SW480 (cell line): ENCODE results near the gene ZBTB38.

ENCODE experiments used
- DNase-seq: peaks from one replicate; pipeline ENCODE4 v3.0.0-alpha.2; 2016; ENCODE audit warnings: low spot score

The ZBTB38 gene, protein sequence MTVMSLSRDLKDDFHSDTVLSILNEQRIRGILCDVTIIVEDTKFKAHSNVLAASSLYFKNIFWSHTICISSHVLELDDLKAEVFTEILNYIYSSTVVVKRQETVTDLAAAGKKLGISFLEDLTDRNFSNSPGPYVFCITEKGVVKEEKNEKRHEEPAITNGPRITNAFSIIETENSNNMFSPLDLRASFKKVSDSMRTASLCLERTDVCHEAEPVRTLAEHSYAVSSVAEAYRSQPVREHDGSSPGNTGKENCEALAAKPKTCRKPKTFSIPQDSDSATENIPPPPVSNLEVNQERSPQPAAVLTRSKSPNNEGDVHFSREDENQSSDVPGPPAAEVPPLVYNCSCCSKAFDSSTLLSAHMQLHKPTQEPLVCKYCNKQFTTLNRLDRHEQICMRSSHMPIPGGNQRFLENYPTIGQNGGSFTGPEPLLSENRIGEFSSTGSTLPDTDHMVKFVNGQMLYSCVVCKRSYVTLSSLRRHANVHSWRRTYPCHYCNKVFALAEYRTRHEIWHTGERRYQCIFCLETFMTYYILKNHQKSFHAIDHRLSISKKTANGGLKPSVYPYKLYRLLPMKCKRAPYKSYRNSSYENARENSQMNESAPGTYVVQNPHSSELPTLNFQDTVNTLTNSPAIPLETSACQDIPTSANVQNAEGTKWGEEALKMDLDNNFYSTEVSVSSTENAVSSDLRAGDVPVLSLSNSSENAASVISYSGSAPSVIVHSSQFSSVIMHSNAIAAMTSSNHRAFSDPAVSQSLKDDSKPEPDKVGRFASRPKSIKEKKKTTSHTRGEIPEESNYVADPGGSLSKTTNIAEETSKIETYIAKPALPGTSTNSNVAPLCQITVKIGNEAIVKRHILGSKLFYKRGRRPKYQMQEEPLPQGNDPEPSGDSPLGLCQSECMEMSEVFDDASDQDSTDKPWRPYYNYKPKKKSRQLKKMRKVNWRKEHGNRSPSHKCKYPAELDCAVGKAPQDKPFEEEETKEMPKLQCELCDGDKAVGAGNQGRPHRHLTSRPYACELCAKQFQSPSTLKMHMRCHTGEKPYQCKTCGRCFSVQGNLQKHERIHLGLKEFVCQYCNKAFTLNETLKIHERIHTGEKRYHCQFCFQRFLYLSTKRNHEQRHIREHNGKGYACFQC (N-terminal part only)

DNA sequence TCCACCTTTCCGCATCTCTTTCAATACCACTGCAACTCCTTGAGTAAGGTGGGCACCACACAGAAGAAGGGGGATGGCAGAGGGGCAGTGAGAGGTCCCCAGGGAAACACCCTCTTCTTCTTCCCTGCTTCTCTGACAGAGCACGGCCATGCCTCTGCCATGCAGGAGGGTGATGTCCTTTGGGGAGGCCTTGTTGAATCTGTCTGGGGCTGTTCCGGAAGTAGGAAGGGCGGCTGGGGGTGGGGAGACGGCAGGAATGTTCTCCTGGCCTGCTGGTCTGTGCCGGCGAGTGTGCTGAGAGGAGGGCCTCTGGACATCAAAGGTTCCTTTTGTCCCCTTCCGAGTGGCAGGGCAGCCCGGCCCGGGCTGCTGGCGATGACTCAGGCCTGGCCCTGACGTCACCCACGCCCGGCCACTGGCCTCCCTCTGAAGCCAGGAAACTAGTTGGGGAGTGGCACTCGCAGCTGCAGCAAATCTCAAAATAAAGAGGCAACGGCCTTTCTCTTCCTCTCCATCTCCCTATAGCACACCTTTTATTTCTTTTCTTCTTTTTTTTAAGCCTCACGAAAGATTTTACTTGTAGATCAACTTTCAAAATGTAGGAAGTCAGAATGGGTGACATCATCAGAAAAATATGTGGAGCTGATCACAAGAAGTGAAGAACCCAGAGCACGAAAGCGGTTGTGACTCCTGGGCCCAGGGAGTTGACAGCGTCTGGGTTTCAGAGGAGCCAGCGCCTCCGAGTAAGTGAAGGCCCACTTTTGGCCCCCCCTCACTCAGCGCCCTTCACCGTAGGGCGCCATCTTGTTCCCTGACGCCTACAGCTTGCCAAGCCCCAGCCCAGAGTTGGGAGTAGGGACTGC is at the start of gene ZBTB38:
Gene ZBTB38 (plus strand): TSS at position 443 of the 863 bp plus-strand sequence. CDS start 73,885 bp downstream, outside the sequence.
- peak; percentile 99 for DNase-seq

DNA sequence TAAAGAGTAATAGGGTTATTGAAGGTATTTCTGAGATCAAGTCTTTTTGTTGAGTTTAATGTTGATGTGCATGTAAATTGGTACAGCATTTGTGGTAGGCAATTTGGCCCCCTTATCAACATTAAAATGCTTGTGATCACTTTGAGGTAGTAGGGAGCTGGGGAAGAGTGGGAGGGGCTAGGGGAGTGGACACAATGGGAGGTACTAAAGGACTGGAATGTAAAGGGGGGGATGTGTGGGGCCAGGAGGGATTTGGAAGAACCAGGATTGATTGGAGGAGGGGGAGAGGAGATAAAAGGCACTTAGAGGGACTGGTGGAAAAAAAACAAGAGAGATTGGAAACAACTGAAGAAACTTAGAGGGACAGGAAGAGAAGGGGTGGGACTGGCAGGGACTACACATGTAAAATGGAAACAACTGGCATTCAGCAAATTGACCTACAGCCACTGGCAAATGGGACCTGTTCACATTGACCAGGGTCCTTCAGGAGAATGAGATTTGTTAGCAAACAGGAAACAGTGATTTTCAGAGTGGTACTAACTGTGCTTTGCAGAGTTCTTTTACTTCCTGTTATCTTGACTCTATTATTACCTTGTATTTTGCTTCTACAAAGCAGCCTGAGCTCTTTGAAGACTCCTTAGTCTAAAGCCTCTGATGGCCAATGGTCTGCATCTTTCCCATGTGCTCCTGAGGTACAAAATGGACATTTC is 47.8 kb upstream of the ZBTB38 start:
- no peak for DNase-seq

DNA sequence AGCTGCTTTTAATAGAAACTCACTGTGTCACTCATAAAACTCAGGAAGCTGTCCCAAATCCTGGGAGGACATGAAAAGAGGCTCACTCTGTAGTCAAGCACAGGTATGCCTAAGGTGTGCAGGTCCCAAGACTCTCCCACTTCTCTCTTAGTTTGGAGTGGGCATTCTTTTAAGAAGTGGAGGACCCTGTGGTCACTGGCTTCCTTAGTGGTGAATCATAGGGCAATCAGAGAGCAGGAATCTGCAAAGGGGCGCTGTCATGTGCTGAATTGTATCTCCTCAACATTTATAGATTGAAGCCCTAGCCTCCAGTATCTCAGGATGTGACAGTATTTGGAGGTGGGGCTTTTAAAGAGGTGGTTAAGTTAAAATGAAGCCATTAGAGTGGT is 47.2 kb upstream of the ZBTB38 start:
- peak; percentile 61 for DNase-seq

DNA sequence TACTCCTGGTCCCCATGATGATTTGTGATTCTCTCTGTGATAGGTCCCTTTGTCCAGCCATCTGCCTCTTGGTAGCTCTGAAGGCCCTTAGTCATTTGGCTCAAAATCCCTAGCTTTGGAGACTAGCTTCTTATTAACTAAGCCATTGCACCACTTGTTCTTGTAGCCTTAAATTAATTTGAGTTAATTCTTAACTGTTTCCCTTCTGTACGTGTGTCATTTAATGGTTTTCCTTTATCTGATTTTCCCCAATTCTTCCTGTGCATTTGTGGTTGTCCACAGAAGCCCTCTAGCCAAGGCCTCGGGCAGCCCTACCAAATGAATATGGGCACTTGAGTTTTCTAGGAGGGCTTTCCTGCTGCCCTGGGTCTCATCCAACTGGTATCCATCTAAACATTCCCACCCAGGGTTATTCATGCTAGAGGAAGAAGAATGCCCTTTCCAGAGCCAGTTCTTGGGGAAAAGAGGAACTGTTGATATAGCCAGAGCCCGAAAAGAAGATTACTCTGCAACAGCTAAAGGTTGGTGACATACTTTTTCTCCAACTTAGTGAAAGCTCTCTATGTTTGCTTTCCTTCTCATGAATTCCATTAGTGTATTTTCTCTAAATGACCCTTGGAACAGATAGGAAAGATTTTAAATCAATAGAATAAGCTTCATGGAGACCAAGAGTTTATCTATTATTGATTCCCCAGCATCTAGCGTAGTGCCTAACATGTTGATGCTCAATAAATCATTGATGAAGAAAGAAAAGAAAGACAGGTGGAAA is 44.2 kb upstream of the ZBTB38 start:
- no peak for DNase-seq

DNA sequence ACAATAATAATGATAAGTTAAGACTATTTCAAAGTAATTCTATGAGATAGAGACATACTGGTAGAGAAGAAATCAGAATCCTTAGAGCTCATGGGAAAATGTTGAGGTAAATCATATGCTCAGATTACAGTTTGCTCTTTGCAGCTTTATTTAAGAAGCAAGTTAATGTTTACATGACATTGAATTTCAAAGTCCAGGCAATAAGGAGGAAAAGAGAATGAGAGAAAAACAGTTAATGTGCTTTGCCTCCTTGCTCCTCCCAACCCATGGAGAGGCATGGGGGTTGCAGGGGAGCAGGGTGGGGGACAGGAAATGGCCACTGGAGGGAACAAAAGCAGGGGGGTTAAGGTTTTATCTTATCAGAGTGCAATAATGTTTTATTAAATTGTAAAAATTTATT is 42.2 kb upstream of the ZBTB38 start:
- no peak for DNase-seq

DNA sequence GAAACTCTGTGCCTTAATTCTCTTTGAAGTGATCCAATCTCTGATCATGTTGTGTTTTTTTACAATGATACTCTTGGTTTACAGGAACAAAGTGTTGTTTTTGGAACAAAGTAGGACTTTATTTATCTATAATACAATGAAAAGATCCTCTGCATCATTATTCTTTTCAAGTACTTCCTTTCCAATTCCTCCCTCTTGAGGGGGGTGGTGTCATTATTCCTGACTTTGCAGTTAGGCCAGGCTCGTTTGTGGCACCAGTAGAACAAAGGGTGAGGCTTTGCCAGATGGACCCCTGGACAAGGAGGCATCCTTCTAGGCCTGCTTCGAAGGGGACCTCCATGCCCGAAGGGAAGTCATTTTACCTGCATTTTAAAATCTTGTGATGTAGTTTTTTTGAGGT is 41.7 kb upstream of the ZBTB38 start:
- no peak for DNase-seq

DNA sequence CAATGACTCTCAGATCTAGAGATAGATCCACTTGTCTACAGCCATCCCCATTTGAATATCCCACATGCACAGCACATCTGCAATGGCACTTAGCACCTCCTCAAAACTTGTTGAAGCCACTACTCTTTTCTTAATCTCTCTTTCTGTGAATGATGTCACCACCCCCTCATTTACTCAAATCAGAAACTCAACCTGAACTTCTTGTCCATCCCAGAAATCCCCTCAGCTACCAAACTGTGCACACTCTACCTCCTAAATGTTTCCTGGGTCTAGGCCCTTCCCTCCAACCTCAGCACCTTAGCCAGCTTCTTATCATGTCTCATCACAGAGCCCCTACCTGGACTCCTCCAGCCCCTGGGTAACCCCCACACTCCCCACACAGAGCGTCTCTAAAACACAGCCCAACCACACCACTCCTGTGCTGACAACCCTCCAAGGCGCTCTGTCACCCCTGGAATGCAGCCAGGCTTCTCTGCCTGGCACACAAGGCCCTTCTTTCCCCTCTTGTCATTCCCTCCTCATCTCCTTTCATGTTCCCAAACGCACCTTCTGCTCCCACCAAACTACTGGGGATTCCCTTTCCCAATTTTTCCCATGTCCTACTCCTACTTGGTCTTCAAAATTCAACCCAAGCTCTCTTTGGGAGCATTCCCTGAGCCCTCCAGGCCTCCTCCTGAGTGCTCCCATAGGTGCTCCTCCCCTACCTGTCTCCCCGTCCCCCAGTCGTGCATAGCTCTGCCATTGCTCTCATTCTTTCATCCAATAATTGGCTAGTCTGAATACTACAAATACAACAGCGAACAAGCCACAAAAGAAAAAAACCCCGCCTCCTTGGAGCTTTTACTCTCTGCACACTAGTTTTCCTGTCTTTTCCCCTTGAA is 39.8 kb upstream of the ZBTB38 start:
- DNase-seq = no peak

DNA sequence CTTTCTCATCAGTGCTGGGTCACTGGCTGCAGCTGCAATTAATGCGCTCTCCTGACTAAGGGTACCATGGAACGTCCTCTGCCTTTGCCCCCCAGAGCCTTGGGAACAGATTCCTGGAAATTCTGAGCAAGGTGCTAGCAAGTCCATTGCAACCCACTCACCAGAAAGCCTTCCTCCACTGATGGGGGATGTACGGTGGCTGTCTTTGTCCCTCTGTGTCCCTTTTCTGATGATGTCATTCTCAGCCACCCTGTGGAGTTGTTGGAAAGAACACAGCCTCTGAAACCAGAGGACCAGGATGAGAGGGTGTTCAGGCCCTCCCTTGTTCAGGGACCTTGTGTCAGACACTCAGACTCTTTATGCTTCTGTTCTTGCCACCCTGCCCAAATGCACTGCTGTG is 38.1 kb upstream of the ZBTB38 start:
- DNase-seq = no peak

DNA sequence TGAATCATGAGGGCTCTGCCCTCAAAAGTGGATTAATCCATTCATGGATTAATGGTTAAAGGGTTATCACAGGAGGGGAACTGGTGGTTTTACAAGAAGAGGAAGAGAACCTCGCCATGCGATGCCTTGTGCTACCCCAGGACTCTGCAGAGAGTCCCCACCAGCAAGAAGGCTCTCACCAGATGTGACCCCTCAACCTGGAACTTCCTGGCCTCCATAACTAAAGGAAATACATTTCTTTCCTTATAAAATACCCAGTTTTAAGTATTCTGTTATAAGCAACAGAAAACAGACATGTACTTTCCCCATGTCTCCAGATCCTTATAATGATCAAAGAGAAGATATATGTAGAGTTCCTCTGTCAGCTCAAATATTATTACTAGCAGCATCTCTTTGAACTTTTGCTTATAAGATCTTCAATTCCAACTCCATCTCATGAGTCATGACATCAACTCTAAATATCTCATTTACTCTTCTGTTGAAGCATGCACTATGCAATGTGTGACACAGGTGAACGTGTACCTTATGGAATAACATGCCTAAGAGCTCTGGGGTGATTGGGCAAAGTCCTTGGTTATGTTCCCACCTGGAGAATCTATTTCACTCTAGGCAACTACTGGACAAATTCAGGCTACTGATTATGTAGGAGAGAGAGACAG is 37.5 kb upstream of the ZBTB38 start:
- no peak for DNase-seq

DNA sequence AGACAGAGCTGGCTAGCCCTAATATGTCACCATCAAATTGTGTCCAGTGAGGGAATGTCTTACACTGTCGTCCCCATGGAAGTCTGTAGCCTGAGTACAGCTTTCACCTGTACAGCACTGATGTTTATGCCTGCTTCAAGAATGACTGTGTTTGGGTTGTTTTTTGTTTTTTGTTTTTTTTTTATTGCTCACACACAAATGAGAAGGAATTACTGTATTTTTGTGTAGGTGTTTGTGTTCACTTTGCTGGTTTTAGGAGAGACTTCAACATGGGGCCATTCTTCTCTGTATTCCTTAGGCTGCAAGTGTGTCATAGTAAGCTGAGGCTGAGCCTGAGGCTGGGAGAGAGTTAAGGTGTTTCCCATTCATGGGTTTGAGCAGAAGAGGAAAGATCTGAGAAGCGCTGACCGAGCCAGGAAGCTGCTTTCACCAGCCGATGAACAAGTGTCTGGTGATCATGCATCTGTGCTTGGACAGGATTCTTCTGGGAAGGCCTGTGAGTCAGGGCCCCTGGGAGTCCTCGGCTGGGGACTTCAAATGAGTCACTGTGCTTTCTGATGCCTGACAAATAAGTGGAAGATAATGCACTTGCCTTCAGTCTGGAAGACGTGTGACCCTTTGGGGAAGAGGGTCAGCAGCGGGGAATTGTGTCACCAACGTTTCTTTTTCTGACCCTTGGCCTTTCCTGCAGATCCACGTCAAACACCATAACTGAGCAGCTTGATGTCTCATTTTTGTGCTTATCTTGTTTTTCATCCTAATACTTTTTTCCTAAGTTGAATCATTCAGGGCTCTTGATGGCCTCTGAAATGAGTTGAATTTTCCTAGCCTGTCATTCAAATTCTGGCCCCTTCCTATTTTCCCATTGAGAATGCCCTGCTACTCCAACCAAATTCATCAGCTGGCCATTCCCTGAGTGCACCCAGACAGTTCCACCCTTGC is 36.7 kb upstream of the ZBTB38 start:
- DNase-seq = peak; percentile 14

DNA sequence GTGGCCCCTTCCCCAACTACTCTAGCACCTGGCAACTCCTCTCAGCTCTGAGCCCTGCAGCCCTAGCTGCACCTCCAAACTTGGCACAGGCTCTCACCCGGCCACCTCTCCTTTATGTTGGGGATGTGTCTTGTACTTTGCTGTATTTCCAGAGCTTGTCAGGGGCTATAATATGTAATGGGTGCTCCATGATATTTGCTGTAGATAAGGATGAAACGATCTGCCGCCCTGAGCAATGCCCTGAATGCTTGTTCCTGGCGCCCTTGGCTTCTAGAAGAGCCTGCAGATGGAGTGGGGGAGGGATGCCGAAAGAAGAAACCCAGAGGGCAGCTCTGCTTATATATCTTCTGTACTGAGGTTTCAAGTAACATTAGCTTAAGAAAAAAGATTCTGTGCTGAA is 35.9 kb upstream of the ZBTB38 start:
- DNase-seq = no peak

DNA sequence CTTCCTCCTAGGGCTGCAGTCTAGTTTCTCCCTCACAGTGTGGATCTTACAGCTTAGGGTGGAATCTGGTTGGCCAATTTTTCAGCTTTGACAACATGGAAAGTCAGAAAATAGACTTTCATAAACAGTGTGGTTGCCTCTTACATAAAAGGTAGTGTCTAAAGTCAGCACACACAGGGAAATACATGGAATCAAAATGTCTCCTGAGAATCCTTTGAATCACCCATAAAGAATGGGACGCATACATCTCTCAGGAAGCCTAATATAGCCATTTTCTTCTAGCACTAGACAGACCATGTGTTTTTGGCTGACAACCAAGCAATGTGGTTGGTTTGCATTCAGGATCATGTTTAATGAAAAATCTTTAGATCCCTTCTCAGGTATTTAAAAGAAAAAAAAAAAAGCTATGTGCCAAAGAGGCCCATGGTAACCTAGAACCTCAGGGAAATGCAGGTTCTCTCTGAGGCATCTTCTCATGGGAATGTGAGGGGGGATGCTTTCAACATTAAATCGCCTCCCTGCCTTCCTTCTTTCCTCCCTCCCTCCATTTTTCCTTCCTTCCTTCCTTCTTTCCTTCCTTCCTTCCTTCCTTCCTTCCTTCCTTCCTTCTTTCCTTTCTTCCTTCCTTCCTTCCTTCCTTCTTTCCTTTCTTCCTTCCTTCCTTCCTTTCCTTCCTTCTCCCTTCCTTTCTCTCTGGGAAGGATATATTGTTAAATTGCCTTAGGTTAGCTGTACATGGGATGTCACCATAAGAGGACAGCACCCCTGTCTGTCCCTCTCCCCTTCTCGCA is 34.3 kb upstream of the ZBTB38 start:
- no peak for DNase-seq

DNA sequence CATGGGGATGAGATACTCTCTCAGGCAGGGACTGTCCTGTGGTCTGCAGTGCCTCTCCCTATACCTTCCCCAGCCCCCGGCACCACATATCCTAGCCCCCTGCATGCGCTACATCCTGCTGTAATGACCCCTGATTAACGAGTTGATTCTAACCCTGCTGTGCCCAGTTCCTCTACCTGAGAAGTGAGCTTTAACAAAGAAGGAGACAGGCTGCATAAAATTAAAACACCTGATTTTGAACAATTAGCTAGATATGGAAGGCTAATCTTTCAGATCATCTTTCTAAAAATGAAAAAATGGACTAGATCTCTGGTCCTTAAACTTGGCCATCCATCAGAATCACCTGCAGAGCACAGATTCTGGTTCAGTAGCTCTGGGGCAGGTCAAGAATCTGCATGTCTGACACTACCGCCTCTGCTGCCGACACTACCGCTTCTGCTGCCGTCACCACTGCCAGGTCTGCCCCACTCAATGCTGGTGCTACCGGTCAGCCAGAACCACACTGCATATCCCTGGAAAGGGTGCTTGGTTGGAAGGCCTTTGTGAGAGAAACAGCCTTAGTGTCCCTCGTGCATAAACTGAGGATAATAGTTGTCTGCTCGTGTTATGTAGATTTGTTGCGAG is 33.6 kb upstream of the ZBTB38 start:
- no peak for DNase-seq

DNA sequence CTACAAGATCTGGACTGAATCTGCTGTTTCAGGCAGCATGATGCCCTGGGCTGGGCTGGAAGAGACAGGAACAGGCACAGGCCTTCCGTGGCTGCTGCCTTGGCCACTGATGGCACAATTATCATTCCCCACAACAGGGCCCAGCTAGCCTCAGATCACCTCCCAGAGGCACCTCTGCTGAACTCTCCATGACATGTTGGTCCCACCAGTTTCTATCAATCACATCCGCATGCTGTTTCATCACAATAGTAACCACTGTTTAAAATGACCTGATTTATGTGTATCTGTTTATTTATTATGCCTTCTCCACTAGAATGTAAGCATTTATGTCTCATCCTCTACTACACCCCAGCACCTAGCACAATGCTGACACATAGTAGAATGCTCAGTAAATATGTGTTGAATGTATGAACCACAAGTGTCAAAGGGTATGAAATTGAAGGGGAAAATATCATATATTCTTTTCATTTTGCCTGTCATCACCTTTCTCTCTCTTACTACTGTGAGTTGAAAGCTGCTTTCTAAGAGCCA is 32.7 kb upstream of the ZBTB38 start:
- DNase-seq = no peak

DNA sequence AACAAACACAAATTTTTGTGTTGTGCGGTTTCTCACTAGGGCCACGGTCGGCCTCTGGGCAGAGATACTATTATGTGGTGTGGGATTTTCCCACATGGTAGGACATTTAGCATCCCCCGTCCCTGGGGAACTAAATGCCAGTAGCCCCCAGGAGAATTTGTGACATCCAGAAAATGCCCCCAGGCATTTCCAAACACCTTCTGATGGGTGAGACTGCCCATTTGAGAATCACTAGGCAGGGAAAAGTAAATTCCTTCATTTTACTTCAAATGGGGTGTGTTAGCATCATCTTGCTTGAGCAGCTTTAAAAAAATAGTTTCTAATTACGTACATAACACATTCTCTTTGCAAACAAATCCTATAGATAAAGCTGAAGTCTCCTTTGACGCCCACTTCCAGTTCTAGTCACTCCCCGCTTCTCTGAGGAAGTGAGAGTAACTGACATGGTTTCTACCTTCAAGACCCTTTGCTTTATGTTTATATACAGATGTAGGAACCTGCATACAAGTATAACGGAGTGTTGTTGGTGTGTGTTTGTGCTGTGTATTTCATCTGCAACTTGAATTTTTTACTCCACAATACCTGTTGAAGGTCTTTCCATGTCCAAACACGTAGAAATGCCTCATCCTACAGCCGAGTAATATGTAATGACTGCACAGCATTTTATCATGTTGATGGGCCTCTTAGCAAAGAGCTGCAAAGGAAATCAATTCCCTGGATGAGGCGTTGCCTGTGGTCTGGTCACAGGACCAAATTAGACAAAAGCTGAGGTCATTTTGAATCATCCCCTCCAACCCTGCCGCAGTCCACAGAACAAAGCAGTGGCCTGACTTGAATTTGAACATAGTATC is 31.4 kb upstream of the ZBTB38 start:
- peak; percentile 17 for DNase-seq
